Activated CD4-positive, alpha-beta T cell treated with anti-CD3 and anti-CD28 coated beads, Interleukin-2, amount 50 U/mL, for 4 hours (primary cell): ENCODE data around the gene CARNS1.

Experiments used
- DNase-seq, 2 experiments: peaks; one replicate each; pipeline ENCODE4 v3.0.0-alpha.2; 2020

The CARNS1 gene

GRCh38 chr11:67376873-67377808 is 38.3 kb upstream of the CARNS1 start:
- DNase-seq, result no peak

GRCh38 chr11:67378544-67378943 is 36.9 kb upstream of the CARNS1 start:
- DNase-seq, result no peak

GRCh38 chr11:67379061-67380058 is 36.1 kb upstream of the CARNS1 start:
- DNase-seq, result no peak

DNA sequence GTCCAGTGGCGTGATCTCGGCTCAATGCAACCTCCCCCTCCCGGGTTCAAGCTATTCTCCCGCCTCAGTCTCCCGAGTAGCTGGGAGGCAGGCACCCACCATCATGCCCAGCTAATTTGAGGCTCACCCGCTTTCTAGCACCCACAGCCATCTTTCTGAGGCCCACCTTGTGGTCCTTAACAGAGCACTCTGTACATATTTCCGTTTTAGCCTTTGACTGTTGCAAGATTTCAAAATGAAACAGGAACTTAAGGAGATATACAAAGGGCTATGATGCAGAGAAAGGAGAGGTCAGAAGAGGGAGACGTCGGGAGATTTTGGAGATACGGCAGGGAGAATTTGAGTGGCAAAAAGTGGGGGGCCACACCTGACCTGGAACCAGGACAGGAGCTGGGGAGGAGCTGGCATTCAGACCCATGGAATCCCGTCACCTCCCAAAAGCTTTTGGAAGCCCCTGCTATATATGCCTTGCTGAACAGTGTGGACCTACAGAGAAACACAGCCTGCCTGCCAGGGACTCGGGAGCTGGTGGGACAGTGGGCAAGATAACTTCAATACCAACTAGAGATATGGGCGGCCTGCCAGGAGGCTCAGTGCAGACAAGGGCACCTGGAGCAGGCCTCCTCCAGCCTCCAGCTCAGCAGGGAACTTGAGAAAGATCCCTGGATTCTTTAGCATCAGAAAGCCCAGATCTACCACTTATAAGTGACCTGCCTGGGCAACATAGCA is 34.1 kb upstream of the CARNS1 start:
- DNase-seq, result no peak

- DNase-seq, result peak; percentile 78 to 81
Observed at GRCh38 chr11:67382276-67383136, 33.0 kb upstream of the CARNS1 start.

- no peak for DNase-seq
Observed at GRCh38 chr11:67384851-67385366, 30.6 kb upstream of the CARNS1 start.

- no peak for DNase-seq
Observed at GRCh38 chr11:67387069-67387468, 28.4 kb upstream of the CARNS1 start.

GRCh38 chr11:67387518-67387917 is 28.0 kb upstream of the CARNS1 start:
- DNase-seq, result no peak

GRCh38 chr11:67389477-67389876 is 26.0 kb upstream of the CARNS1 start:
- DNase-seq, result peak; percentile 56

- DNase-seq, result no peak
Observed at GRCh38 chr11:67390947-67391303, 24.6 kb upstream of the CARNS1 start.

- DNase-seq, result peak; percentile 88
Observed at GRCh38 chr11:67391304-67392182, 23.9 kb upstream of the CARNS1 start, which contains the start of gene RAD9A. RAD9A (plus strand) TSS chr11:67391986; CDS start chr11:67392045, 59 bp downstream.

DNA sequence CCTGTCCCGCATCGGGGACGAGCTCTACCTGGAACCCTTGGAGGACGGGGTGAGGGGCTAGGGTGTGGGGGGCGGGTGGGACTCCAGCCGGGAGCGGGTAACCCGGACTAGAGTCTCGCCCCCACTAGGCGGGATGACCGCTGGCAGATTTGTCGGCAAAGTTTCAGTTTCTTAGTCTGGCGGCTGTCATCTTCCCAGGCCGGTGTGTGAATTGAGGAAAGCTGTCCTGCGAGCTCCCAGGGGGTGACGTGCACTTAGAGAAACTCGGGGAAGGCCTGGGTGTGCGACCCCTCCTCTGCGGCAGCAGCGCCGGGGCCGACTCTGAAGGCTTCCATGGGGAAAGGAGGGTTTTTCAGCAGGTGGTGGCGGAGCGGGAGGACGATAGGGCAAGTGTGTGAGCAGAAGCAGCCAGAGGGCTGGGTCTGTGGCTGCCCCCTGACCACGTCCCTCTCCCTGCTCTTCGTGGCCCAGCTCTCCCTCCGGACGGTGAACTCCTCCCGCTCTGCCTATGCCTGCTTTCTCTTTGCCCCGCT is 23.2 kb upstream of the CARNS1 start:
- DNase-seq, result no peak

DNA sequence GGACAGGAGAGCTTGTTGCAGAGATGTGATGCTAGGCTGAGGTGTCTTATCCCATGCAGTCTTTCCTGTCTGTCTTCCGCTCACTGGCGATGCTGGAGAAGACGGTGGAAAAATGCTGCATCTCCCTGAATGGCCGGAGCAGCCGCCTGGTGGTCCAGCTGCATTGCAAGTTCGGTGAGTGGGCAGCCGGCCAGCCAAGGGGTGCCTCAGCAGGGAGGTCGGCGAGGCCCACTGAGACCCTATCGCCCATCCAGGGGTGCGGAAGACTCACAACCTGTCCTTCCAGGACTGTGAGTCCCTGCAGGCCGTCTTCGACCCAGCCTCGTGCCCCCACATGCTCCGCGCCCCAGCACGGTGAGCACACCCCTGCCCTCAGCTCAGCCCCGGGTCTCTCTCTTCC is 22.0 kb upstream of the CARNS1 start:
- DNase-seq, result no peak

DNA sequence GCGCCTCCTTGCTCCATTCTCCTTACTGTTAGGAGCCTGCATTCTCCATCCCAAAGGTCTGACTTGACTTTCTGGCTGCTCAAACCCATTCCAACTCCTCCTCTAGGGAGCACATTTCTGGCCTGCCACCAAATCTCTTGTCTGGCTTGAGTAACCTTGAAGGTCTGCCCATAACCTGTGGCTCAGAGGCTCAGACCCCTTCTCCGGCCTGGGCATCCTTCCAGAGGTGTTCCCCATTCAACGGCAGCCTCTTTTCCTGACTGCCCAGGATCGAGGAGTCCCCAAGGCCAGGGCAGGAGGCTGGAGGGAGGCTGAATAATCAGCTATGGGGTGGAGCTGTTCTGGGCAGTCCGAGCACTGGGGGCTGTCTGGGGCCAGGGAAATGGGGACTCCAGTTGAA is 21.5 kb upstream of the CARNS1 start:
- no peak for DNase-seq

GRCh38 chr11:67395555-67396258 is 19.8 kb upstream of the CARNS1 start:
- DNase-seq, result no peak

- no peak for DNase-seq
Observed at GRCh38 chr11:67396259-67396581, 19.3 kb upstream of the CARNS1 start.

DNA sequence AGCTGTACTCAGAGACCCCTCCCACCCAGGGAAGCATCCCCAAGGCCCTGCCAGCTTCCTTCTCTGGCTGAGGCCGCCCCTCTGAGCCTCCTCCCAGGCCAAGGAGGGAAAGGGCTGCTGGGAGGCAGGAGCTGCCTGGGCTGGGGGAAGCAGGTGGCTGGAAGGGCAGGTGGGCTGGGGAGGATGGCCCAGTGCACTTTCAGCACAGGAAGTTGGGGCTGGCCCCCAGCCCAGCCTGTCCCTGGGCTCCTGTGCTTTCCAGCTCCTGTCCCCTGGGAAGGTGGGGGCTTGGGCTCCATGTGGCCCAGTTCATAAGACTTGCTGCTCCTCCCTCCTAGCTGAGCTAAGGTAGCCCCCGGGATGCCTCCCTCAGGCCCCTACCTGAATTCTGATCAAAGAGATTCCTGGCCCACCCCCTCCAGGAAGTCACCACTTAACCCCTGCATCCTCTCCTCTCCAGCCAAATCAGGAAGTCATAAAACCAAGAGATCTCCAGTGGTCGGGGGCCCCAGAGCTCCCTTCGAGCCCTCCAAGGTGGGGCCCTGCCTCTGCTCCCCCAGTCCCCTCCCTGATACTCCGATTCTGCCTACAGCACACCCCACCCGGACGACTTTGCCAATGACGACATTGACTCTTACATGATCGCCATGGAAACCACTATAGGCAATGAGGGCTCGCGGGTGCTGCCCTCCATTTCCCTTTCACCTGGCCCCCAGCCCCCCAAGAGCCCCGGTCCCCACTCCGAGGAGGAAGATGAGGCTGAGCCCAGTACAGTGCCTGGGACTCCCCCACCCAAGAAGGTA is 18.7 kb upstream of the CARNS1 start:
- DNase-seq, result no peak

DNA sequence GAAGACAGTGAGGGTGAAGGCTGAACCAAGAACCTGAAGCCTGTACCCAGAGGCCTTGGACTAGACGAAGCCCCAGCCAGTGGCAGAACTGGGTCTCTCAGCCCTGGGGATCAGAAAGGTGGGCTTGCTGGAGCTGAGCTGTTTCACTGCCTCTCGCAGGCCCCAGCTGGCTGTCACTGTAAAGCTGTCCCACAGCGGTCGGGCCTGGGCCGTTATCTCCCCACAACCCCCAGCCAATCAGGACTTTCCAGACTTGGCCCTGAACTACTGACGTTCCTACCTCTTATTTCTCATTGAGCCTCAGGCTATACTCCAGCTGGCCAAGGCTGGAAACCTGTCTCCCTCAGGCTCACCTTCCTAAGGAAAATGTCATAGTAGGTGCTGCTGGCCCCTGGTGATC is 17.9 kb upstream of the CARNS1 start:
- no peak for DNase-seq
